ENCODE data around the gene PSMC2.

- TF ChIP-seq CTCF (IDR thresholded peaks at IDR 0.05) (no peak), POLR2A (IDR thresholded peaks at IDR 0.05) (no peak)
Observed at GRCh38 chr7:103299660-103300059, 47.8 kb upstream of the PSMC2 start.
